Mesothelial cell of epicardium (in vitro differentiated cells): ENCODE data around the gene TNRC18. TPM values are rescaled to one million over a fixed set of nuclear protein-coding genes. Genes with fewer than 3 reads are reported as not detected.
A peak's percentile ranks its signal among the peaks of the same experiment; 100 is the strongest.

Experiments used
- DNase-seq, 2 experiments: peaks; one replicate each; pipeline ENCODE4 v3.0.0; 2021; ENCODE audit warnings: low spot score in 2 of 2; ENCODE audit not compliant: unreplicated experiment in 2 of 2
- H3K27ac Mint-ChIP-seq: 2 replicates; pipeline ENCODE4 v1.8.0; 2021; ENCODE audit warnings: mixed read lengths
- H3K27me3 Mint-ChIP-seq: 2 replicates; pipeline ENCODE4 v1.8.0; 2021; ENCODE audit warnings: low read depth, mixed read lengths
- H3K36me3 Mint-ChIP-seq: 2 replicates; pipeline ENCODE4 v1.8.0; 2021; ENCODE audit warnings: mixed read lengths
- H3K4me1 Mint-ChIP-seq: 2 replicates; pipeline ENCODE4 v1.8.0; 2021; ENCODE audit warnings: mixed read lengths
- H3K4me3 Mint-ChIP-seq: 2 replicates; pipeline ENCODE4 v1.8.0; 2021; ENCODE audit warnings: mild to moderate bottlenecking, moderate library complexity, mixed read lengths
- H3K9me3 Mint-ChIP-seq: 2 replicates; pipeline ENCODE4 v1.8.0; 2021; ENCODE audit warnings: mixed read lengths
- CTCF ChIP-seq: fragments of 200-600 bp; sonication (generic); IDR thresholded peaks from one replicate; pipeline ENCODE4 v1.5.0; 2021; ENCODE audit warnings: antibody characterized with exemption; ENCODE audit not compliant: unreplicated experiment
- total RNA-seq: library from RNA; stranded (reverse); gene quantifications from 3 replicates; pipeline ENCODE4 v1.2.1, GENCODE V29; 2021

Gene TNRC18
- total RNA-seq, 1 donor from 2014 or later, result 171 TPM

GRCh38 chr7:5433181-5433580 is 9.5 kb upstream of the TNRC18 start:
- no peaks in the 10 kb centered on the region for H3K27me3 Mint-ChIP-seq
- no peak overlapping the region for H3K4me3 Mint-ChIP-seq
- peaks cover 32% of the 10 kb centered on the region for H3K36me3 Mint-ChIP-seq
- peaks cover 26% of the 10 kb centered on the region for H3K4me1 Mint-ChIP-seq
- TF ChIP-seq CTCF, result no peak
- DNase-seq, result no peak
- H3K27ac Mint-ChIP-seq, result no peak overlapping the region
- H3K9me3 Mint-ChIP-seq, result peaks cover 5% of the 10 kb centered on the region

- no peak for DNase-seq
- Mint-ChIP-seq H3K4me3 (no peak overlapping the region), H3K27me3 (no peaks in the 10 kb centered on the region), H3K4me1 (peaks cover 25% of the 10 kb centered on the region), H3K36me3 (peaks cover 29% of the 10 kb centered on the region), H3K27ac (no peak overlapping the region), H3K9me3 (peaks cover 5% of the 10 kb centered on the region)
- no peak for TF ChIP-seq CTCF
These were observed 9.1 kb upstream of the TNRC18 start for GRCh38 chr7:5432691-5433090.

GRCh38 chr7:5431560-5432015 is 8.0 kb upstream of the TNRC18 start:
- Mint-ChIP-seq H3K27me3 (no peaks in the 10 kb centered on the region), H3K9me3 (peaks cover 5% of the 10 kb centered on the region), H3K36me3 (peaks cover 23% of the 10 kb centered on the region), H3K4me1 (peaks cover 27% of the 10 kb centered on the region), H3K4me3 (peak overlapping the region; percentile 11), H3K27ac (peak overlapping the region; percentile 84)
- DNase-seq, result no peak
- TF ChIP-seq CTCF, result no peak

- DNase-seq, result no peak
- no peak for TF ChIP-seq CTCF
- Mint-ChIP-seq H3K36me3 (peaks cover 22% of the 10 kb centered on the region), H3K4me1 (peaks cover 27% of the 10 kb centered on the region), H3K27ac (peak overlapping the region; percentile 100), H3K27me3 (no peaks in the 10 kb centered on the region), H3K4me3 (peak overlapping the region; percentile 98), H3K9me3 (peaks cover 5% of the 10 kb centered on the region)
These were observed 6.9 kb upstream of the TNRC18 start for GRCh38 chr7:5430612-5430947.

- no peak for TF ChIP-seq CTCF
- Mint-ChIP-seq H3K4me1 (peaks cover 27% of the 10 kb centered on the region), H3K27ac (peak overlapping the region; percentile 100), H3K4me3 (peak overlapping the region; percentile 98), H3K9me3 (peaks cover 5% of the 10 kb centered on the region), H3K27me3 (no peaks in the 10 kb centered on the region), H3K36me3 (peaks cover 22% of the 10 kb centered on the region)
- DNase-seq, result peak in 1 of 2 experiments; percentile 68
These were observed 6.4 kb upstream of the TNRC18 start for GRCh38 chr7:5429857-5430611.
